Stimulated activated CD4-positive, alpha-beta T cell treated with anti-CD3 and anti-CD28 coated beads, Interleukin-4, amount 100 ng/mL, for 1 hour (primary cell): ENCODE measurements around the gene SYCP2.
"Not testable (repeated sequence)": the region's sequence is repeated elsewhere in the genome, so short reads cannot be mapped to it uniquely, and the experiment has no call there.

Source experiments
- DNase-seq: peaks from one replicate; pipeline ENCODE4 v3.0.0-alpha.2; 2020

The SYCP2 gene, protein sequence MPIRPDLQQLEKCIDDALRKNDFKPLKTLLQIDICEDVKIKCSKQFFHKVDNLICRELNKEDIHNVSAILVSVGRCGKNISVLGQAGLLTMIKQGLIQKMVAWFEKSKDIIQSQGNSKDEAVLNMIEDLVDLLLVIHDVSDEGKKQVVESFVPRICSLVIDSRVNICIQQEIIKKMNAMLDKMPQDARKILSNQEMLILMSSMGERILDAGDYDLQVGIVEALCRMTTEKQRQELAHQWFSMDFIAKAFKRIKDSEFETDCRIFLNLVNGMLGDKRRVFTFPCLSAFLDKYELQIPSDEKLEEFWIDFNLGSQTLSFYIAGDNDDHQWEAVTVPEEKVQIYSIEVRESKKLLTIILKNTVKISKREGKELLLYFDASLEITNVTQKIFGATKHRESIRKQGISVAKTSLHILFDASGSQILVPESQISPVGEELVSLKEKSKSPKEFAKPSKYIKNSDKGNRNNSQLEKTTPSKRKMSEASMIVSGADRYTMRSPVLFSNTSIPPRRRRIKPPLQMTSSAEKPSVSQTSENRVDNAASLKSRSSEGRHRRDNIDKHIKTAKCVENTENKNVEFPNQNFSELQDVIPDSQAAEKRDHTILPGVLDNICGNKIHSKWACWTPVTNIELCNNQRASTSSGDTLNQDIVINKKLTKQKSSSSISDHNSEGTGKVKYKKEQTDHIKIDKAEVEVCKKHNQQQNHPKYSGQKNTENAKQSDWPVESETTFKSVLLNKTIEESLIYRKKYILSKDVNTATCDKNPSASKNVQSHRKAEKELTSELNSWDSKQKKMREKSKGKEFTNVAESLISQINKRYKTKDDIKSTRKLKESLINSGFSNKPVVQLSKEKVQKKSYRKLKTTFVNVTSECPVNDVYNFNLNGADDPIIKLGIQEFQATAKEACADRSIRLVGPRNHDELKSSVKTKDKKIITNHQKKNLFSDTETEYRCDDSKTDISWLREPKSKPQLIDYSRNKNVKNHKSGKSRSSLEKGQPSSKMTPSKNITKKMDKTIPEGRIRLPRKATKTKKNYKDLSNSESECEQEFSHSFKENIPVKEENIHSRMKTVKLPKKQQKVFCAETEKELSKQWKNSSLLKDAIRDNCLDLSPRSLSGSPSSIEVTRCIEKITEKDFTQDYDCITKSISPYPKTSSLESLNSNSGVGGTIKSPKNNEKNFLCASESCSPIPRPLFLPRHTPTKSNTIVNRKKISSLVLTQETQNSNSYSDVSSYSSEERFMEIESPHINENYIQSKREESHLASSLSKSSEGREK (N-terminal part only)

DNA sequence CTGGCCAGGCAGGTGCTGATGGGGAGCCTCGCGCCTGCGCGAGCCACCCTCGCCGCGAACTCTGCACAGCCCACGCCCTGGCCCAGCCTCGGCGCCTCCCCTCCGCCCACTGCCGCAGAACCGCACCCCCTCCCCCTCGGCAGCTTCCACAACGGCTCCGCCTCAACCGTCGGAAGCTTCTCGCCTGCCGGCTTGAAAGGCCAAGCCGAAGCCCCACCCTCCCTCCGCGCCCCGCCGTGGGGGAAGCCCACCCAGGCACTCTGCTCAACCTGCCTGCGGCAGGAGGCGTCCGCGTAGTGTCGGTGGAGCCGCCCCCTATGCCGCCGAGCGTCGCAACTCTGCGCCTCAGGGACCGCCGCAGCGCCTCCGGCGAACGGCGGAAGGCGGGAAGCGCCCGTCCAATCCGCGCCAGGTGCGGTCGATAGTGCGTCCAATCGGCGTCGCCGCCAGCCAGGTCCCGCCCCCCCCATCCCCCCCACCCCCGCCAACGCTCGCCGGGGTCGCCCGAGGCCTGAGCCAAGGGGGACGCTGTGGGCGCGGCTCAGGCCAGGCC lies at the start of gene SYCP2:
SYCP2 (minus strand) TSS at position 342 of the 553 bp plus-strand sequence. CDS start 11,224 bp downstream, outside the sequence.
- peak; percentile 67 for DNase-seq

DNA sequence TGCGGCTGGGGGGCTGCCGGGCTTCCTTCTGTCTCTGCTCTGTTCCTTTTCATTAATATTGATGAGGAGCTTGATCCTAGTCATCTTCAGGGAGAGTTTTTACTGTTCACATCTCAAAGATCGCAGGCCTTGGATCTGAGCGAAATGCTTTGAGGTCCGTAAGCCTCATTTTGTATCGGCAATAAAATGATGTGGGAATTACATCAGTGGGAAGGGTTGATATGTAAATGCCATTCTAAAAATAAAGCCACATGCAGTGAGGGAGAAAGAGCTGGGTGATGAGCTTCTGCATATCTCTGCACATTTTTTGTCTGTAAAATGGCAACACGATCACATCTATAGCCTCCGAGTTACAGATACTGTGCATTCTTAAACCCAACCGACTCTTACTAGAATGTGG lies 49.6 kb upstream of the SYCP2 start:
- DNase-seq = no peak

DNA sequence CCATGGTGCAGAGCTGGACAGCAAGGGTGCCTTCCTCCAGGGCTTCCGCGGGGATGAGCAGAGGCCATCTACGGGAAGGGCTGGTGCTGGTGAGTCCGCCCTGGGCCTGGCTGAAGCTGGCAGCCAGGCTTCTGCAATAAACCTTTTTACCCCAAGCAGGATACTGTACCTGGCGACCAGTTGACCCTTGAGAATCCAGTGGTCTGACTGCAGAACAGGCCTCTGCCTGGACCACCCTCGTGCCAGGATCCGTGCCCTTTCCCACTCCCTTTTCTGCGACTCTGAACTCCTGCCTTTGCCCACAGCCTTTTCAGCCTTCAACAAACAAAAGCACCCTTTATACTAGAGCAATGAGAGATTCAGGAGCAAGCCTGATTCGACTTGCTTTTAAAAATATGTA lies 43.6 kb upstream of the SYCP2 start:
- no peak for DNase-seq

DNA sequence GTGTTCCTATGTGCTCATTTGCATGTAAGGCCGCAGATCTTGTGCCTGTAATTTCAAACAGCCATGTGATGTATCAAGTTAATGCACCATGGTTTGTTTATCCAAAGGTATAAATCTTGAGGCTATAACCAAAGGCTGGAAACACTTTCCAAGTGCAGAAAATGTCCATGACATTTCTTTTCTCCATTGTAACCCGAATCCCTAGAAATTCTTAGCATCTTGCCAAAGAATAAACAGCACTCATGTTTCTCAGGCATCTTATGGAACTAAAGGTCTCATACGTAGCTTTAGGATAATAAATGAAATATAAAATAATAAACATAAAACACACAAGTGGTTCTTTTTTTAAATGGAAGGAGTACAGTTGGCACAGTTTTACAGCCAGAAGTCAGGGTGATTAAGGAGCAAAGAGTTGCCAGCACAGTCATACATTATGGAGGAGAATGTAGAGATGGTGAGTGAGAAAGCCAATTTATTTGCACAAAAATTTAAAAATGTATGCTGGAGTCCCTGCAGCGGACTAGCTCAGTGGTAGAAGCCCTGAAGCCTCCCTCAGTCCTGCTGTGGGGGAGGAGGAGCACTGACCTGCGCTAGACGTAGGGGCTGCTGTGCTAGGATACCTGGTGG lies 42.8 kb upstream of the SYCP2 start:
- DNase-seq = no peak

DNA sequence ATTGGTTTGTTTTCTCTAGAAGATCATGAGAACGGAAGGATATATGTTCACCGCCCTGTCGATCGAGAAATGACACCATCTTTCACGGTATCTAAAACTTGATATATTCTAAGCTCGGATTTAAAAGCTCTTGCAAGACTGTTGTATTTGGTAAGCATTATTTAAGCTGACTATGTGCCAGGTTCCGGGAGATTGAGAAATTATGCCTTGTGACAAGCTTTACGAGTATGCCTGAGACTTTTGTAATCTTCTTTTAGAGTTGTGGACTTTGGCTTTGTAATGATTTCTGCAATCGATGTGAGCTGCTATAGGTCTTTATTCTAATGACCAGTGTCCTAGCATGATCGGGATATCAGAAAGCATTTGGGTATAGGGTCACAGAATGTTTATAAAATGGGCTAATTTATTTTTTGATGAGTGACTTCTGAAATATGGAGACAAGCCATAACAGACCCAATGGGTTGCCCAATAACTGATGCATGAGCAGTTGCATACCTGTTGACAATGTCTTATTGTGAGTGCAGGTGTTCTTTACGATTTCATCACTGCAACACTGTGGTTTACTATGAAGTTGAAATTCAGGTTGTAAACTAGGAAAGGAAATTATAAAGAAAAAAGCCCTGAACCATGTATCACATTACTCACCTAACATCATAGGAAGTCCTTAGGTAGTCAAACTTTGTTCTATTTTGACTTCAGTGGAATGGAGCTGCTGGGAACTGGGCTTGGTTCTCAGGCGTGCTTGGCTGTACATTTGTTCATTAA lies 38.8 kb upstream of the SYCP2 start:
- no peak for DNase-seq

DNA sequence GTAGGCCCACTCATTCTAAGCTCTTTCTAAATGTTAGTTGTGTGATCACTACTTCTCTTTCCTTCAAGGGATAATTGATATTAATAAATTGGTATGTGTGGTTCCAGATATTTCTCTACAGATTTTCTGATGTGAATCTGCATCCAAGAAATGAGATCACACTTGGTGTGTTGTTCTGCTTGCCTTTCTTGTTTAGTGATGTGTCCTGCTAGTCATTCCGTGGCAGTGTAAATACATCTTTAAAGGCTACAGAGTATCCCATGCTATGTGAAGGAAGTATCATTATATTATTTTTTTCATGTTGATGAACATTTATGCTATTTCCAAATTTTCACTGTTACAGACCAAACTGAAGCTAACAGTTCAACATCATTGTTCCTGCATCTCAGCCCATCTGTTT lies 38.0 kb upstream of the SYCP2 start:
- DNase-seq = no peak

DNA sequence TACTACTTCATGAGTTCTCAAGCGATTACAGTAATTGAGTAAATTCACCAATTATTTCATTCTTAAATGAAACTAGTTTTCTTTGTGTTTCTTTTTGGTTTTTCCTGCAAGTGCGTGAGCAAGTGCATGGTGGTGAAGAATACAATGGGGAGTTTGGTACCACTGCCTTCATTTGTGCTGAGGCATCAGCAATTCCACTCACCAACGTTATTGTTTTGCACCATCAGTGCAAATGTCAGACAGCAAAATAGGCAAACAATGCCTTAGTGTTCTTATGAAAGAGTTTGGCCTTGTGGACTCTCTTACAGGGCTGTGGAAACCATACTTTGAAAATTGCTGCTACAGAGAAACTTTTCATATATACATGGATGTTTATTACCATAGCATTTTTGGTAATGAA lies 33.0 kb upstream of the SYCP2 start:
- DNase-seq = no peak

DNA sequence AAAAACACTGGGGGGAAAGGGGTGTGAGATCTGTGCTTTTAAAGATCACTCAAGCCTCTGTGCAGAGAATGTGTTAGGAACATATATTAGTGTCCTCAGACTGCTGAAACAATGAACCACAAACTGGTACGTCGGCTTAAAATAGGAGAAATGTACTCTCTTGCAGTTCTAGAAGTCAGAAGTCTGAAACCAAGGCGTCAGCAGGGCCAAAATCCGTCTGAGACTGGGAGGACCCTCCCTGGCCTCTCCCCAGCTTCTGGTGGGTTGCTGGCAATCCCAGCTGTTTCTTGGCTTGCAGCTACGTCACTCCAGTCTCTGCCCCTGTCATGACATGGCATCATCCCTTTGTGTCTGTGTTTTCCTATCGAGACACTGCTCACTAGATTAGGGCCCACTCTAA lies 28.7 kb upstream of the SYCP2 start:
- no peak for DNase-seq

DNA sequence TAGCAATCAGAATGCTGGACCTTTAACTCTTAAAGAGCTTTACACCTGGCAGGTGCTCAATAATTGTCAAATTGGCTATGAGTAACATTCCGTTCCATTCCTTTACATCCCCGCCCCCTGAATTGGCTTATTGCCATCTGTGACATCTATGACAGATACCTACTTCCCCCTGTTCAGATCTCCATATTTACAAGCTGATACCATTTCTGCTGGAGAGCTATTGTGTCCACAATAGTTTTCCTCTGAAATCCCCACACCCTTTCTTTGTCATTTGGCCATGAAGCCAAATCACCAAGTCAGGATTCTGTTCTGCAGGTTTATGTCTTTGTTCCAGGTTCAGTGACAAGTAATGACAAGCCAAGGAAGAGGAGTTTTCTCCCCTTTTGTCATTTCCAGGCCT lies 28.0 kb upstream of the SYCP2 start:
- no peak for DNase-seq

DNA sequence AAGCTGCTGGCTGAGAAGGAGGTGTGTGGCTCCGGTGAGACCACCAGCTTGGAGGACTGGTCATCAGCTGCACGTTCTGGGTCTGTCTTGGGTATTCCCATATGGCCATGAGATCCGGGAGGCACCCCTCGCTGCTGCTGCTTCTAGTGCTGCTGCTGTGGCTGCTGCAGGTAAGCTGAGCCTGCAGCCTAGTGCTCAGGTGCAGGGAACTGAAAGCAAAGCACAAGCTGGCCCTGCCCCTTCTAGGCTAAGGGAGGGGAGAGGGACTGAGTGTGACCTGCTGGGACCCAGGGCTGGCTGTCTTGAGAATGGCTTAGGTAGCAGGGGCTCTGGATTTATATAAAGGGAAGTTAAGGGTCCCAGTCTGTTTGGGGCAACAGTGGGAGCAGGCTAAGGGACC lies 25.2 kb upstream of the SYCP2 start:
- DNase-seq = no peak

DNA sequence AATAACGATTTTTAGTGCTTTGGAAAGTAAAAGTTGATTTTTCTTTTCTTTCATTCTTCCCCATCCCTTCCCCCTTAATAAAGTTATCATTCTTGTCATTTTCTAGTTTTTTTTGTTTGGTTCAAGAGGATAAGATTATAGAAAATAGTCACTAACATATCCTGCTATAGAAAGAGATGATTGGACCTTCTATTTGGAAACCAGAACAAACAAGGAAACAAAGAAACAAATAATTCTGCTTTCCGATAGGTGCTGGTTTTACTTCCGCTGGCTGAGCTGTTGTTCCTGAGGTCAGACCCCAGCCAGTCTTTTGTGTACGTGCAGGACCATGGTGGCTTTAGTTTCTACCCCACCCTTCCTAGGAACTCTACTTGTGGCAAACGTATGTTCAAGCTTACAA lies 24.7 kb upstream of the SYCP2 start, which contains the start of gene CDH26:
CDH26 (plus strand) TSS at position 301 of the 400 bp plus-strand sequence. CDS start 304 bp downstream, outside the sequence.
- DNase-seq = no peak

DNA sequence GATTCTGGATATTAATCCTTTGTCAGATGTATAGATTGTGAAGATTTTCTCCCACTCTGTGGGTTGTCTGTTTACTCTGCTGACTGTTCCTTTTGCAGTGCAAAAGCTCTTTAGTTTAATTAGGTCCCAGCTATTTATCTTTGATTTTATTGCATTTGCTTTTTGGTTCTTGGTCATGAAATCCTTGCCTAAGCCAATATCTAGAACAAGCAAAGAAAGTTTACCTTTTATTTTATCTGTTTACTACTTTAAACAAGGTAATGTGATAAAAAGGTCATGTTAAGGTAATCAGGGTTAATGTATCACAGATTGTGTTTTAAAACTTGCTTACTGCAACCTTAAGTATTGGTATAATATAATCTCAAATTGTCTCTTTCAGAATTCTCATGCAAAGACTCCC lies 24.1 kb upstream of the SYCP2 start:
- not testable (repeated sequence) for DNase-seq

DNA sequence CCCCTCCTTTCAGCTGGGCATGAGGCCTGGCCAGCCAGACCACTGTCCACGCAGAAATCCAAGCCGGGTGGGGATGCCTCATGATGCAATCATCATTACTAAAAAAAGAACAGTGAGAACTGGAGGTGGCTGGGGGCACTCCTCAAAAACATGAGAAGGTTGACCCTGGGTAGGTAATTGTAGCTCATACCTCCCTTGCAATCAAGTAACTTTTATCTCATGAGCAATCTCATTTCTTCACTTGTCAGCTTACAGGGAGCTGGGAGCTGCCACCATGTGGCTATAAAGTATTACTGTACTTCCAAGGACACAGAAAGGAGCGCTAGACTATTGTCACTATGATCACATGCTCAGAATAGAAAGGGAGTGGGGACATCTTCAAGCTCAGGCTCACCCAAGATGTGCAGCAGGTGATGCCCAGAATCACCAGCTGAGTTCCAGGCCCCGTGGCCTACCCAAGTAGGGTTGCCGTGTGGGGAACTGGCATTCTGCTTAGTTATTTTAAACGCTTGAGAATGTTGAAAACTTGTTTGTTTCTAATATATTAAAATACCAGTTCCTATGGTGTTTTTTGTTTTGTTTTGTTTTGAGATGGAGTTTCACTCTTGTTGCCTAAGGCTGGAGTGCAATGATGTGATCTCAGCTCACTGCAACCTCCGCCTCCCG lies 21.8 kb upstream of the SYCP2 start:
- DNase-seq = no peak

DNA sequence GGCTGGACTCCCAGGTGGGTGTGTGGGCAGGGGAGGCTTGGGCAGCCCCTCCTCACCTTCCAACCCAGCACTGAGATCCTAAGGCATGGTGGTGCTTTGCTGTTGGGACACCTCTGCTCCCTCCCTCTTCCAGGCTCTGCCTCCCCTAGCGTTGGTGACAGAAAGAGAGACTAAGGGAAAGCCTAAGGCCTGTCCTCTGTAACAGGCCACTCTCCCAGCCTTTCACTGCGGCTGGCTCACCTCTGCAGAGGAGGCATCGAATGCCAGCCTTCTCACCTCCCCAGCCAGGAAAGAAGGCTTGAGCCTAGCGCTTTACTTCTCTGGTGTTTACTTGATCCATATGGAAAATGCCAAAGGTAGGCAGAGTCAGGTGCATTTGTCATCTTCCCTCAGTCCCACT lies 21.3 kb upstream of the SYCP2 start:
- DNase-seq = no peak

DNA sequence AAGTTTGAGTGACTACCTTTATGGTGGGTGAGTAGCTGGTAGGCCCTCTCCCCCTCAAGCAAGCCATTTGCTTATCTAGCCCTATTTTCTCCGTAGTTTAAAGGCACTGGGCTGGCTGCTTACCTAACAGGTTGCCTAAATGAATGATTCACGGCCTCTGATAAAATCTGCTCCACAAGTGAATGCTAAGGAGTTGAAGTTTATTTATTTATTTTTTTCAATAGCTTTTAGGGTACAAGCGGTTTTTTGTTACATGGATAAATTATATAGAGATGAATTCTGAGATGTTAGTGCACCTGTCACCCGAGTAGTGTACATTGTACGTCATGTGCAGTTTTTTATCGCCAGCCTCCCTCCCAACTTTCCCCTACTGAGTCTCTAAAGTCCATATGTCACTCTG lies 16.5 kb upstream of the SYCP2 start:
- DNase-seq = no peak

DNA sequence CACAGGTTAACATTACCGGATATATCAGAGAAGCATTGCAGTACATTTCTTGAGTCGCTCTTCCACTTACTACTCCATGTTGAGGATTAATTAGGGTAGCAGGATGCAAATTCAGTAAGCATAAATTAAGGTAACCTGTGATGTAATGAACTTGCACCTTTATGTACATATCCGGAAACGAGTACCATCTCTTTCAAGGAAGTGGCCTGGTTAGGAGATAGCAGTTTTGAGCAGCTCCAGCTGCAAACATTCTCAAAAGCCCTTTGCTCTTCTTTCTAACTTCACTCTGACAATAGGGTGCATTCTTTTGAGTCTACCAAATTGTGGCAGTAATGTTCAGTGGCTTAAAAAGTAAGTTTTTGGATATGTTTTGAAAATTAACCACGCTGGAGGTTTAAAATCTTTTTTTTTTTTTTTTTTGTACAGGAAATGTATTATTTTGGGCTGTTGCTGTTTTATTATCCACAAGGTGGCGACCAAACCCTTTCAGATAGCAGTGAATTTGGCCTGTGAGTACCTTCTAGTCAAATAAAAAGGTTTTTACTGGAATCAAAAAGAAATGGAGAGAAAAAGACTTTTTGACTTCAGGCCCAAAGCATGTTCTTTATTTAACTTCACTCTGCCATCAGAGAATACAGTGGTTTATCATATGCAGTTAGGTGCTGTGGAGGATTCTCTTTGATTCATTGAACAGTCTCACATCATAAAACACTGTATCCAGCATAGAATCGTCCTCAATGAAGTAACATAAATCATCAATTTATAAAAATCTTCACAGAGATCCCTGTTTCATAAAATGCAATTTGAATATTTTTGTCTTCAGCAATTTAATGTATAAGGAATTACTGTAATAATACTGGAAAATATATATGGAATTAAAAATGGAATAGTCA lies 15.6 kb upstream of the SYCP2 start:
- DNase-seq = no peak

DNA sequence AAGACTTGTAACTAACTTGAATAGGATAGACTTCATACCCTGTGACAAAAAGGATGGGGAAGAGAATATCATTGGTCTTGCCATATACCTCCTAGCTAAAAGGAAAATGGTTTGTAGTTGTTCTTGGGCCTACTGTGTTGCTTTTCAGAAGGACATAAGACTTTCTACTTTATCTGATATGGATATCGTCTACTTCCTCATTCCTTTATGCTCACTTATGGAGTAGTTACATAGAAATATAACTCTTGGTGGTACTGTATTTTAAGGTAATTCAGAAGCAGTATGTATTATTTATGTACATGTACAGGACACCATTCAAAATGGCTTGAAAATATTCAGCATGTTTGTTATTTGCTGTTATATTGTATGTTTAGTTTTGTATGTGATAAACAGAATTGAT lies 14.8 kb upstream of the SYCP2 start:
- DNase-seq = no peak

DNA sequence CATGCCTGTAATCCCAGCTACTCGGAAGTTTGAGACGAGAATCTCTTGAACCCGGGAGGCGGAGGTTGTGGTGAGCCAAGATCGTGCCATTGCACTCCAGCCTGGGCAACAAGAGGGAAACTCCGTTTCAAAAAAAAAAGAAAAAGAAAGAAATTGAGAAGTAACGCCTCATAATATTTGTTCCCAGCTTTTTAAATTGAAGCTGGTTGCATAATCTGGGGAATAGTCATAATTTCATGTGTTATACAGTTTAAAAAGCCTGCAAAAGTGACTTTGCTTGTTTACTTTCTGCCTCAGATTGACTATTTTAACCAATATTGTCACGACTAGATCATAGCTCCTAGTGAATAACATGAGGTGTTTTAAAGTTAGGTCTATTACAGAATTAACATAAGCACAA lies 13.9 kb upstream of the SYCP2 start:
- no peak for DNase-seq

DNA sequence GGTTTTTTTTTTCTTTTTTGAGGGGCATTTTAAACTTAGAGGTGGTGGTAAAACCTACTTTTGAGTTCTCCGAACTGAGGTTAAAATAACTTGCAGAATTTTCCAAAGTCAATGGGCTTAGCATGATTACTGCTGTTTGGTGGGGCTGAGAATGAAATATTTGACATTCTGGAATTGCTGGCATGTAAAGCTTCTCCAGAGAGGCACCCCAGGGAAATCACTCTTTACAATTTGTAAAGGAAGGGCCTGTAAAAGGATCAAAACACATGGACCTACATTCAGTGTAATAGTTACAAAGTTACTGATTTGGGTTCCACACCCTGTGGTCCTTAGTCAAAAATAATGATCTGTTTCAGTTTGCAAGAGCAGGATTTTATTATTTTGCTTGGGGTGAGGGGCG lies 12.3 kb upstream of the SYCP2 start:
- DNase-seq = no peak

DNA sequence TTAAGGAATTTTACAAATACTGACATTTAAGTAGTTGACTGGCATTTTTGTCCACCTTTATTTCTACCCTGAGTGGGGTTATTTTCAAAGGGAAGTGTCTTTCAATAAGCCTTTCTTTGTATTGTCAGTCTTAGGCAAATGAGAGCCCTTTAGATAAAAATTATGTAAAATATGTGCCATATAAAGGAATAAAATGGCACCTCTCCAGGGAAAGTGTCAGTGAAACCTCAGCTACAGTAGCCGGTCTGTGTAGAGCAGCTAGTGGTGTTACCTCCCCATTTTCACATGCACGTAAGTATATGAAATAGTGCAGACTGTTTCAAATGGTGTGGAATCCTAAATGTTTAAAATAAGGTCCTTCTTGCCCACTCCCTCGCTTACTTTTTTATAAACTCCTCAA lies 11.7 kb upstream of the SYCP2 start:
- no peak for DNase-seq
